CD4-positive, alpha-beta T cell (primary cell): ENCODE results near the gene CCBE1. TPM values are rescaled to one million over a fixed set of nuclear protein-coding genes. Genes with fewer than 3 reads are reported as not detected.

ENCODE experiments used
- ATAC-seq: fragments of 200-7000 bp; cut with Tn5 transposase; one replicate; pipeline ENCODE4 v1.10.0; 2022; ENCODE audit warnings: mild to moderate bottlenecking; ENCODE audit not compliant: poor library complexity
- CTCF ChIA-PET: fragments of 350-600 bp; sonication (Branson Sonifier 250); formaldehyde crosslinking; loops from one replicate; lab custom pipeline; 2021; ENCODE audit warnings: antibody characterized with exemption, inconsistent platforms; lab: Charles Lee
- POLR2A ChIA-PET: fragments of 350-600 bp; sonication (Branson Sonifier 250); formaldehyde crosslinking; loops from one replicate; lab custom pipeline; 2021; ENCODE audit warnings: antibody characterized with exemption, inconsistent platforms; lab: Charles Lee
- DNase-seq, 14 experiments: peaks; one replicate each; pipeline ENCODE4 v3.0.0-alpha.2; 2013 to 2020; ENCODE audit warnings: mixed read lengths in 2 of 14
- H3K27ac ChIP-seq, 2 donors: one replicate each; pipeline versions ENCODE4 v1.5.1 to v1.7.0; 2013; ENCODE audit warnings: low read length in 2 of 2, low read depth in 1 of 2, mild to moderate bottlenecking in 1 of 2
- H3K27me3 ChIP-seq, 2 experiments: 1 replicate in 1 of 2; 2 replicates in 1 of 2; pipeline versions ENCODE4 v1.6.1 to v1.7.0; 2013; ENCODE audit warnings: low read length in 2 of 2, control low read depth in 1 of 2, mild to moderate bottlenecking in 1 of 2, moderate library complexity in 1 of 2; ENCODE audit not compliant: insufficient read depth in 2 of 2, control insufficient read depth in 1 of 2
- H3K36me3 ChIP-seq: one replicate; pipeline ENCODE4 v1.6.1; 2013; ENCODE audit warnings: low read length, control low read depth; ENCODE audit not compliant: insufficient read depth
- H3K4me1 ChIP-seq: one replicate; pipeline ENCODE4 v1.6.1; 2013; ENCODE audit warnings: low read length, control low read depth; ENCODE audit not compliant: insufficient read depth
- H3K4me3 ChIP-seq: one replicate; pipeline ENCODE4 v1.5.1; 2013; ENCODE audit warnings: mild to moderate bottlenecking, low read length, moderate library complexity
- H3K9me3 ChIP-seq, 2 experiments: 1 replicate in 1 of 2; 2 replicates in 1 of 2; pipeline versions ENCODE4 v1.6.1 to v1.7.0; 2013; ENCODE audit warnings: low read length in 2 of 2, mild to moderate bottlenecking in 2 of 2, control low read depth in 1 of 2, moderate library complexity in 1 of 2; ENCODE audit not compliant: control insufficient read depth in 1 of 2, insufficient read depth in 1 of 2
- H3K27ac Mint-ChIP-seq: one replicate; pipeline ENCODE4 v1.8.0; 2020; ENCODE audit warnings: mixed read lengths
- H3K27me3 Mint-ChIP-seq: one replicate; pipeline ENCODE4 v1.8.0; 2021; ENCODE audit warnings: mixed read lengths
- H3K36me3 Mint-ChIP-seq: one replicate; pipeline ENCODE4 v1.8.0; 2021; ENCODE audit warnings: low read depth, mixed read lengths
- H3K4me1 Mint-ChIP-seq: one replicate; pipeline ENCODE4 v1.8.0; 2021; ENCODE audit warnings: low read depth, mixed read lengths
- H3K4me3 Mint-ChIP-seq: one replicate; pipeline ENCODE4 v1.8.0; 2020; ENCODE audit warnings: mild to moderate bottlenecking, mixed read lengths
- H3K9me3 Mint-ChIP-seq: one replicate; pipeline ENCODE4 v1.8.0; 2020; ENCODE audit warnings: mixed read lengths
- intact Hi-C, 2 experiments: fragments of 100-400 bp; cut with DNase I in 1 of 2; cut with micrococcal nuclease in 1 of 2; formaldehyde crosslinking; loops; one replicate each; pipeline versions ENCODE4 v1.15.1 to v1.9.0; 2023 to 2025; cut with DNase I, micrococcal nuclease
- total RNA-seq, 174 experiments: library from RNA in 2 of 174; stranded (reverse) in 2 of 174; gene quantifications; one replicate each; pipeline ENCODE4 v1.2.3 and lab custom pipeline; 2021 to 2026
- TF ChIP-seq, protein P1 (sequence below): fragments of 200-600 bp; IDR thresholded peaks from one replicate; pipeline ENCODE4 v1.8.0; 2022; ENCODE audit warnings: antibody characterized with exemption, mild to moderate bottlenecking

The CCBE1 gene
- total RNA-seq, 2 experiments from 2014 or later: not detected

DNA sequence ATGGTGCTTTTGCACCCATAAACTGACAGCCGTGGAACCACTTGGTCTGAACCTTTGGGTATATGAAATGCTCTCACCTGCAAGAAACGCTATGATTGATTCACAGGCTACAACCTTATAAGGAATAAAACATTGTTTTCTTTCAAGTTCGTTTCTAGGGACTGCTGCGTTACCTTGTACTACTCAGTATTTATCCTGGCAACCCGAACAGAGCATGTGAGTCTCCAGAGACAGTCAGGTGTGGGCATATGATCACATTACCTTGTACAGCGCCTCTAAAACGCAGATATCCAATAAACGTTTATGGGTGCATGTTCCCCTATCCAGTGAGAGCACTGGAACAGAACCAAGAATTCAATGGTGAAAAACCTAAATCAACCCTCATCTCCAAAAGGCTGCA, 1.7 kb downstream of the CCBE1 start:
- ChIA-PET CTCF (no interaction called here), POLR2A (no interaction called here)
- Histone ChIP-seq H3K36me3 (no peaks in the 10 kb centered on the region), H3K9me3 (peaks cover 0 to 12% of the 10 kb centered on the region in 2 experiments), H3K4me3 (no peak overlapping the region), H3K4me1 (peaks cover 8% of the 10 kb centered on the region), H3K27me3 (peaks cover 30 to 45% of the 10 kb centered on the region in 2 experiments), H3K27ac (no peak overlapping the region)
- H3K9me3 Mint-ChIP-seq: no peaks in the 10 kb centered on the region
- H3K4me3 Mint-ChIP-seq: no peak overlapping the region
- no peak overlapping the region for H3K27ac Mint-ChIP-seq
- no peaks in the 10 kb centered on the region for H3K36me3 Mint-ChIP-seq
- TF ChIP-seq, protein P1, sequence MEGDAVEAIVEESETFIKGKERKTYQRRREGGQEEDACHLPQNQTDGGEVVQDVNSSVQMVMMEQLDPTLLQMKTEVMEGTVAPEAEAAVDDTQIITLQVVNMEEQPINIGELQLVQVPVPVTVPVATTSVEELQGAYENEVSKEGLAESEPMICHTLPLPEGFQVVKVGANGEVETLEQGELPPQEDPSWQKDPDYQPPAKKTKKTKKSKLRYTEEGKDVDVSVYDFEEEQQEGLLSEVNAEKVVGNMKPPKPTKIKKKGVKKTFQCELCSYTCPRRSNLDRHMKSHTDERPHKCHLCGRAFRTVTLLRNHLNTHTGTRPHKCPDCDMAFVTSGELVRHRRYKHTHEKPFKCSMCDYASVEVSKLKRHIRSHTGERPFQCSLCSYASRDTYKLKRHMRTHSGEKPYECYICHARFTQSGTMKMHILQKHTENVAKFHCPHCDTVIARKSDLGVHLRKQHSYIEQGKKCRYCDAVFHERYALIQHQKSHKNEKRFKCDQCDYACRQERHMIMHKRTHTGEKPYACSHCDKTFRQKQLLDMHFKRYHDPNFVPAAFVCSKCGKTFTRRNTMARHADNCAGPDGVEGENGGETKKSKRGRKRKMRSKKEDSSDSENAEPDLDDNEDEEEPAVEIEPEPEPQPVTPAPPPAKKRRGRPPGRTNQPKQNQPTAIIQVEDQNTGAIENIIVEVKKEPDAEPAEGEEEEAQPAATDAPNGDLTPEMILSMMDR: no peak
- intact Hi-C loops: no loop called here
- no peak for DNase-seq
- peaks cover 79% of the 10 kb centered on the region for H3K27me3 Mint-ChIP-seq
- no peak for ATAC-seq
- peaks cover 14% of the 10 kb centered on the region for H3K4me1 Mint-ChIP-seq

DNA sequence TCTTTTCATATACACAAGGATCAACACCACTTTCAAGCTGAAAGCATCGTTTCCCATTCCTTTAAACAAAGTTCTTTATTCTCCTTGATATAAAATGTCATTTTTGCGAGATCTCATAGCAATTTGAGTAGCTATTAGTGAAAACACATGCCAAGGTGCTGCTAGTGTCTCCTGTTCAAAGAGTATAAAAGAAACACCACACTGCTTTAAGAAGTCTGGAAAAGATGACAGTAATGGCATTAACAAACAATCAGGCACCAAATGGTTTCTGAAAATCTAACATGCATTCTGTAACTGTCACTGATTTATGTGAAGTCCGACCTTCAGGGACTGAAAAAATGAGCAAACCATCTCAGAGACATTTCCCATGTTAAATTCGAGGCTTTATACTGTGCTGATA, 2.4 kb downstream of the CCBE1 start:
- Mint-ChIP-seq H3K27ac (no peak overlapping the region), H3K27me3 (peaks cover 79% of the 10 kb centered on the region), H3K9me3 (no peaks in the 10 kb centered on the region), H3K4me1 (peaks cover 14% of the 10 kb centered on the region), H3K4me3 (no peak overlapping the region), H3K36me3 (no peaks in the 10 kb centered on the region)
- no peak overlapping the region for H3K4me3 ChIP-seq
- ChIA-PET CTCF (no interaction called here), POLR2A (no interaction called here)
- H3K9me3 ChIP-seq: peaks cover 0 to 12% of the 10 kb centered on the region in 2 experiments
- peaks cover 27 to 45% of the 10 kb centered on the region in 2 experiments for H3K27me3 ChIP-seq
- no peak overlapping the region for H3K27ac ChIP-seq
- intact Hi-C loops: no loop called here
- DNase-seq (no peak), ATAC-seq (no peak)
- peaks cover 8% of the 10 kb centered on the region for H3K4me1 ChIP-seq
- no peaks in the 10 kb centered on the region for H3K36me3 ChIP-seq
- TF ChIP-seq, protein P1: no peak

DNA sequence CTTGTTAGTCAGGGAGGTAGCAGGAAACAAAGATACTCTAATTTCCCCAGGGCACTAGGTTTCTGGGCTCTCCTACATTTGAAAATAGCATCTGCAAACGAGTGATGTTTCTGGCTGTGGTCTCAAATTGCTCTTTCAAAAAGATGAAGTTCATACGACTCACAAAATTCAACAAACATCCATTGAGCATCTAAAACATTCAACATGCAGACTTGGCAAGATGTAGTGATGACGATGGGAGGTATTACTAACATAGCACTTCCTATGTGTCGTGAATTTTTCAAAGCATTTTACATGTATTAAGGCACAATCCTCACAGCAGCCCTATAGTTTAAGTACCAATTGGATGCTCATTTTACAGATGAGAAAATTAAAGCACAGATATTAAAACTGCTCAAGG, 5.2 kb downstream of the CCBE1 start:
- peaks cover 3% of the 10 kb centered on the region for H3K4me1 ChIP-seq
- Mint-ChIP-seq H3K27me3 (peaks cover 73% of the 10 kb centered on the region), H3K27ac (no peak overlapping the region), H3K9me3 (no peaks in the 10 kb centered on the region), H3K4me3 (no peak overlapping the region), H3K36me3 (no peaks in the 10 kb centered on the region), H3K4me1 (peaks cover 9% of the 10 kb centered on the region)
- ChIA-PET CTCF (no interaction called here), POLR2A (no interaction called here)
- H3K27me3 ChIP-seq: peaks cover 12 to 31% of the 10 kb centered on the region in 2 experiments
- TF ChIP-seq, protein P1: no peak
- no peak for DNase-seq
- ATAC-seq: no peak
- H3K4me3 ChIP-seq: no peak overlapping the region
- no peak overlapping the region for H3K27ac ChIP-seq
- no peaks in the 10 kb centered on the region for H3K36me3 ChIP-seq
- intact Hi-C loops: no loop called here
- H3K9me3 ChIP-seq: peaks cover 0 to 6% of the 10 kb centered on the region in 2 experiments
